CD4-positive, alpha-beta T cell treated with Interleukin-21 for 1 hour (primary cell): ENCODE results near the gene INAFM1.
"Not testable (repeated sequence)": the region's sequence is repeated elsewhere in the genome, so short reads cannot be mapped to it uniquely, and the experiment has no call there.

ENCODE experiments used
- DNase-seq: peaks from one replicate; pipeline ENCODE4 v3.0.0-alpha.2; 2020

Gene INAFM1

DNA sequence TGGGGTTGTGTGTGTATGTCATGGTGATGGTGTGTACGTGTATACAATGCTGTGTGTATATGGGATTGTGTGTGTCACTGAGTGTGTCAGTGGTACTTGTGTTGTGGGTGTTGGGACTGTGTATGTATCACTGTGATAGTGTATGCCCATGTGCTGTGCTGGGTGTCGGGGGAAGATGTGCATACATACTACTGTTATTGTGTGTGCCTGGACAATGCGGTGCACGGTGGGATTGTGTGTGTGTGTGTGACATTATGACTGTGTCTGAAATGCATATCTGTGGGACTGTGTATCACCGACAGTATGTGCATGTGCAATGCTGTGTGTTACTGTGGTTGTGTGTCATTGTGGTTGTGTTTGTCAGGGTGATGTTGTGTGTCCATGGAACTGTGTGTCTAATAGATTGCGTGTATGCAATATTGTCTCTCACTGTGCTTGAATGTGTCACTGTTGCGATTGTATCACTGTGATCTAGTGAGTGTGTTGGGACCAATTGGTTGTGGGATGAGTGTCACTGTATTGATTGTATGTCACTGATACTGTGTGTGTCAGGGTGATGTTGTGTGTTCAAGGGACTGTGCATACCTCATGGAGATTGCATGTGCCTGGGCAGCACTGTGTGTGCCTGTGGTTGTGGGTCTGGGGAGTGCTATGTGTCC is 32.6 kb upstream of the INAFM1 start:
- no peak for DNase-seq

DNA sequence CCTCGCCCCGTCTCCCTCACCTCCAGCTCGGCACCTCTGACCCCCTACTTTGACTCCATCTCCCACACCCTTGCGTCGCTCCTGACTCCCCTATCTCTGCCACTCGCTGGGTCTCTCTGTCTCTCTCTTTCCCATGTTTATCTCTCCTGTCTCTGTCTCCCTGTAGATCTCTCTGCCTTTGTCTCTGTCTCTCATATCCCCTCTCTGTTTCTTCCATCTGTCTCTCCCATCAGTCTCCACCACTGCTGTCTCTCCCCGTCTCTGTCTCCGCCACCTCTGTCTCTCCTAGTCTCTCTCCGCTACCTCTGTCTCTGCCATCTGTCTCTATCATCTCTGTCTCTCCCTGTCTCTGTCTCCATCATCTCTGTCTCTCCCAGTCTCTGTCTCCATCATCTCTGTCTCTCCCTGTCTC is 31.3 kb upstream of the INAFM1 start:
- DNase-seq: no peak

DNA sequence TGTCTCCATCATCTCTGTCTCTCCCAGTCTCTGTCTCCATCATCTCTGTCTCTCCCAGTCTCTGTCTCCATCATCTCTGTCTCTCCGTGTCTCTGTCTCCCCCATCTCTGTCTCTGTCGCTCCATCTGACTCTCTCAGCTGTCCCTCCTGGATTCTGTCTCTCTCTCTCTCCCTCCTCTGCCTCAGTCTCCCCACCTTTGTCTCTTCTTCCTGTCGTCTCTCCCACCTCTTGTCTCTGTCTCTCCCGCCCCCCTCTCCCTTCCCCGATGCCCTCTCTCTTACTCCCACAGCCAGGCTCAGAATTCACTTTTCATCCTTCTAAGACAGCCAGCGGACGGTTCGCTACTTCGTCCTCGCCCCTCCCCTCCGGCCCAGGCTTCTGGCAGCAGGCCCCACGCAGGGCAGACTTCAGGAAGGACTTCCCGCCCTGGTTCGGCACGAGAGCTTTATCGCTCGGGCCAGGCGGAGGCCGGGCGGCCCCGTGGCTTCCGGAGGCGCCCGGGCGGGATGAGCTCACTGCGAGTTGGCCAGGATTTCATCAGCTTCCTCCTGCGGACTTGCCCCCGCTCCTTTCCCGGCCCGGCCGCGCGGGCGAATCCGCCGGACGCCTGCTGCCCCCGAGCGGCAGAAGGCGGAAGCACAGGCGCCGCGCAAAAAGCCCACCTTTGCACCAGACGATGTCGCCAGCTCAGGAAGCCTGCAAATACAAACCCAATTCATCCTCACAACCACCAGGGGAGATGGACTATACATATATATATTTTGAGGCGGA is 30.7 kb upstream of the INAFM1 start:
- DNase-seq: peak; percentile 93

DNA sequence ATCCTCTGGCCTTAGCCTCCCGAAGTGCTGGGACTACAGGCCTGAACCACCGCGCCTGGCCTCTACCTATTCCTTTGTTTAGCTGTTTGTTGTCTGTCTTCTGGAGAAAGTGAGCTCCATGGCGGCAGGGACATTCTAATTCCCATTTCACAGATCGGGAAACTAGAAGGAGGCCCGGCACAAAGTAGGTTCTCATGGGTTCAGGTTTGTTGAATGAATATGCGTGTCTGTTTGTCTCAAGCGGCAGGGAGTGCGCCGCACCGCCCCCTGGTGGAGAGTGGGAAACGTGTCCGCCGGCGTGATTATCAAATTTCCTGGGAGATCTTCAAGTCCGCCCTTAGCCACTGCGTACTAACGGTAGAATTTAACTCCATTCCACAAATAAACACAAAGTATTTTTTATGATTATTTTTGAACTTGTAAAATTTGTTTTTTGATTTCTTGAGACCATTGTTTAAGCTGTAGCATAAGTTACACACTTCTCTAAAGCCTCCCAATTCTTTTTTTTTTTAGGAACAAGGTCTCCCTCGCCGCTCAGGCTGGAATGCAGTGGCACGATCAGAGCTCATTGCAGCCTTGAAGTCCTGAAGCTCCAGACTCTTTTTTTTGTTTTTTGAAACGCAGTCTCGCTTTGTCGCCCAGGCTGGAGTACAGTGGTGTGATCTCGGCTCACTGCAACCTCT is 27.2 kb upstream of the INAFM1 start:
- peak; percentile 81 for DNase-seq

DNA sequence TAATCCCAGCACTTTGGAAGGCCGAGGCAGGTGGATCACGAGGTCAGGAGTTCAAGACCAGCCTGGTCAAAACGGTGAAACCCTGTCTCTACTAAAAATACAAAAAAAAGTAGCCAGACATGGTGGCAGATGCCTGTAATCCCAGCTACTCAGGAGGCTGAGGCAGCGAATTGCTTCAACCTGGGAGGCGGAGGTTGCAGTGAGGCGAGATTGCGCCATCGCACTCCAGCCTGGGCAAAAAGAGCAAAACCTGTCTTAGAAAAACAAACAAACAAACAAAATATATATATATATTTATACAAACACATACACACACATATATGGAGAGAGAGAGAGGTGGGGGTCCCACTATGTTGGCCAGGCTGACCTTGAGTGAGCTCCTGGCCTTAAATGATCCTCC is 21.7 kb upstream of the INAFM1 start:
- DNase-seq: not testable (repeated sequence)

DNA sequence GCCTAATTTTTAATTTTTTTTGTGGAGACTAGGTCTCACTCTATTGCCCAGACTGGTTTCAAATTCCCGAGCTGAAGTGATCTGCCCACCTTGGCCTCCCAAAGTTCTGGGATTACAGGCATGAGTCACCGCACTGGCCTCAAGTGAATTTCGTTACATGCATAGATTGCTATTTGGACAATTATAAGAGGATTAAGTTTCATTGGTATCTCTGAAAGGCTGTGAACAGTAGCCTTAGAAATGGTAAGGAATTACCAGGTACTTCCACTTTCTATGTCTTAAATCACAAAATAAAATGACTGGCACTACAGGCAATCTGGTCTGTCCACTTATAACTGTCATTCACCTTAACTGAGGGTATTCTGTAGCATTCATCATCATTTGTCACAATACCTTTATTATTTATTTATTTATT is 21.2 kb upstream of the INAFM1 start:
- no peak for DNase-seq

DNA sequence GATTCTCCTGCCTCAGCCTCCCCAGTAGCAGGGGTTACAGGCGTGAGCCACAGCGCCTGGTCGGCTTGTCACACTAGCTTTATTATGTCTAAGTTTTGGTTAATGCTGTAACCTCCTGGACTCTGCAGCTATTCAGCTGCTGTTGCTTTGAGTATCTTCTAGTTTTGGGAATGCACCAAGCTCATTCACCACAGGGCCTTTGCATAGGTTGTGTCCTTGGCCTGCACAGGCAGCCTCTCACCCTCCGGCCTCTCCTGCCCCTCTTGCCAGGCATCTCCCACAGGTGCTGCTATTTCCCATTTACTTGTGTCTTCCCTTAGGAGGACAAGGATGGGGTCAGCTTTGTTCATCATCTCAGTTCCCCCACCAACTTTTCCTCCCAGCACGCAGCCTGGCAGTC is 20.7 kb upstream of the INAFM1 start:
- no peak for DNase-seq

DNA sequence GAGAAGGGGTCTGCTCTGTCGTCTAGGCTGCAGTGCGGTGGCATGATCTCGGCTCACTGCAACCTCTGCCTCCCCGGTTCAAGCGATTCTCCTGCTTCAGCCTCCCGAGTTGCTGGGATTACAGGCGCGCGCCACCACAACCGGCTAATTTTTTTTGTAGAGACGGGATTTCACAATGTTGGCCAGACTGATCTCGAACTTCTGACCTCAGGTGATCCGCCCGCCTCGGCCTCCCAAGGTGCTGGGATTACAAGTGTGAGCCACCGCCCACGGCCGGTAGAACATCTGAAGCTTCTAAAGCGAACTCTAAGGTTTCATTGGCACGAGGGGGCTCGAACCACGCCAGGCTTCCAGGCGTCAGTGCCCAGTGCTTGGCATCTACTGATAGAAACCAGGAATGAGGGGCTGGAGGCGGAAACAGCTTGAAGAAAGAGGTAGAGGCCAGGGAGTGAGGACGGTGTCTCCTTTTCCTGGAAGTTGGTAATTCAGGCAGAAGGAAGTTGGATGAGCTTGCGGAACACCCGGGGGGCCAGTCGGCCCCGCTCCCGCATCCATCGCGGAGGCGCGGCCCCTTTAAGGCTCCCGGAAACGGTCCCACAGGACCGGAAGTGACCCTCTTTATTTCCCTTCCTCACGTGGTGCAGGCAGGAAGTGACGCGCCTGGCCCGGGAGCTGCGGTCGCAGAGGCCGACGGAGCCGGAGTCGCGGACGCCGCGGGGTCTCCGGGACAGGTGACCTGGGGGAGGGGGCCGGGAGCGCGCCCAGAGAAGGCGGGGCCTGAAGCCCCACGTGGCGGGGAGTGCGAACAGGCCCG is 18.6 kb upstream of the INAFM1 start, which contains the start of gene CCDC9:
Gene CCDC9 (plus strand): TSS at position 647 of the 814 bp plus-strand sequence. CDS start 1,876 bp downstream, outside the sequence.
- DNase-seq: peak; percentile 95

DNA sequence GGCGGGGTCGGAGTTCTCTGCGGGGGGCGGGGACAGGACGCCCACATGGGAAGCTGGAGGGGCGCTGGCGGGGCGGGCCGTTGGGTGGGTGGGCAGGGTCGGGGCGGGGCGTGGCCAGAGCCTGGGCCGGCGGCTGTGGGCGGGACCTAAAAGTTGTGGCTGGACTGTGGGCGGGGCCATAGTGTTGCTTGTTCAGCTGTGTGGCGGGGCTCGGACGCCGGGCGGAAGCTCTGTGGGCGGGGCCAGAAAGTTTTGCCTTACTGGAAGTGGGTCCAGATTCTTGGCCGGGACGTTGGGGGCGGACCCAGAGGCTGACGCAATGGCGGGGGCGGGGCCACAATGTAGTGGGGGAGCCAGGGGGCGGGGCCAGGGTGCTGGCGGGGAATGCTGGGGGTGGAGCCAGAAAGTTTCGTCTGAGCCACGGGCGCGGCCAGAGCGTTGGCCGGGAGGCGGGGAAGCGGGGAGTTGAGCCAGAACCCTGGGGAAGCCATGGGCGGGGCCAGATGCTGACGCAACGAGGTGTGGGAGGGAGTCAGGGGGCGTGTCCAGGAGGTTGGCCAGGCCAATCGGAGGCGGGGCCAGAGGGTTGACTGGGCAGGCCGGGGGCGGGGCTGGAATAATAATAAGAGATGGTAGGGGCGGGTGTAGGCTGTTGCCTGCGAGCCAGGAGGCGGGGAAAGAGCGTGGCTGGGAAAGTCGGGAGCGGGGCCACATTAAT is 17.8 kb upstream of the INAFM1 start:
- peak; percentile 99 for DNase-seq

DNA sequence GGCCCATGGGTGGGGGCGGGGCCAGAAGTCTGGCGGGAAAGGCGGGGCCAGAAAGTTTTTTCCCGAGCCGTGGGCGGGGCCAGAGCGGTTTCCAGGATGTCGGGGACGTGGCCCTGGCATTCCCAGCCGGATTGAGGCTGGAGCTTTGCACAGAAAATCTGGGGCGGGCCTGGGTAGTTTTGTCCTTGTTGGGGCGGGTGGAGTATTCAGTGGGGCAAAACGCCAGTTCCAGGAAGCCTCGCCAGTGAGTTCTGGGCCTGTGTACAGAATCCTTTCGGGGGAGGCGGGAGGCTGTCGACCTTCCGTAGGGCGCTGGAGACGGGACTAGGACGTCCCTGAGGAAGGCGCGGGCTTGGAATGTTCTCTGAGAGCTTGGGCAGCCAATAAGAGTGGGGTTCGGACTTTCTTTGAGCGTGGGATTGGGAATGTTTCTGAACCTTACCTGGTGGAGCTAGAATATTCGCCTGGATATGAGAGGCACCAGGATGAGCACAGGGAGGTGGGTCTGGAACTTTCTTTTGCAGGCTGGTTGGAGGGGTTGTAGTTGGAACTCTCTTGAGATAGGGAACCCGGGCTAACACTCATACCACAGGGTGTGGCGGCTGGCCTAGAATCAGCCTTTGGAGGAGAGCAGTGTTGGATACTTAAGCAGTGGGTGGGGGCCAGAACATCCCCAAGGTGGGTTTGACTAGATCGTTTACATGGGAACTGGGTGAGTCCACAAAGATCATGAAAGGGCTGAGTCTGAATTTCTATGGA is 17.1 kb upstream of the INAFM1 start:
- DNase-seq: no peak

DNA sequence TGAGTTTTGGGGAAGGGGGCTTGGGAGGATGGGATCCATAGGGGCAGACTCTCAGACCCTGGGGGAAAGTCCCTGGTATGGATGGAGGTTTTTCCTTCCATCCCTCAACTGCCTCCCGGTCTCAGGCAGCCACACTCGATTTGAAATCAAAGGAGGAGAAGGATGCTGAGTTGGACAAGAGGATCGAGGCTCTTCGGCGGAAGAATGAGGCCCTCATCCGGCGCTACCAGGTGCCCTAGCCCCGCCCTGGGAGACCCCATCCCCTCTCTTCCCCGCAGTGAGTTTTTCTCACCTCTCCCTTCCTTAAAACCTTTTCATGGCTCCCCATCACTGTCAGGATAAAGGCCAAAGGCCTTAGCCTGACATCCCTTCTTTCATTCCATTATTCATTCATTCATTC is 16.3 kb upstream of the INAFM1 start:
- DNase-seq: no peak

DNA sequence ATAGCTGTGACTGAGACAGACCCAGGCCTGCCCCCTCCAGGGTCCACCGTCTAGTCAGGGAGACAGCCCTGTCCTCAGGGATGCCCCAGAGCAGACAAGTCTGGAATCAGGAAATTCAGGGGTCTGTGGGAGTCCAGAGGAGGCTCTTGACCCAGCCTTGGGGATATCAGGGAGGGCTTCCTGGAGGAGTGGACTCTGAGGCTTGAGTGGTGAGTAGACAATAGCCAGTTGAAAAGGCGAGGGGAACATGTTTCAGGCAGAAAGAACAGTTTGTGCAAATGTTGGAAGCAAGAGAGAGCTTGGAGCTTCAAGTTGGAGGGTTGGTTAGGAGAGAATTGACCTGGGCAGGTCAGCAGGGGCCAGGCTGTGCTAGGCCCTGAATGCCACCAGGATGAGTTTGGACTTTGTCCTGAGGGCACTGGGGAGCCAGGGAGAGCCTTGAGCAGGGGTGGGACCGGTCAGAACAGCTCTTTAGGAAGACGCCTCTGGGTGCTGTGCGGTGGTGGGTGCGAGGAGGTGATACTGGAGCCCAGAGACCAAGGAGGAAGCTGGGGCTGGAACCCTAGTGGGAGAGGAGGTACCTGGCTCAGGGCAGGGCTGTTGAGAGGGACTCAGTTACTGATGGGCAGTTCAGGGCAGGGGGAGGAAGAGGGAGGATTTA is 15.7 kb upstream of the INAFM1 start:
- DNase-seq: no peak

DNA sequence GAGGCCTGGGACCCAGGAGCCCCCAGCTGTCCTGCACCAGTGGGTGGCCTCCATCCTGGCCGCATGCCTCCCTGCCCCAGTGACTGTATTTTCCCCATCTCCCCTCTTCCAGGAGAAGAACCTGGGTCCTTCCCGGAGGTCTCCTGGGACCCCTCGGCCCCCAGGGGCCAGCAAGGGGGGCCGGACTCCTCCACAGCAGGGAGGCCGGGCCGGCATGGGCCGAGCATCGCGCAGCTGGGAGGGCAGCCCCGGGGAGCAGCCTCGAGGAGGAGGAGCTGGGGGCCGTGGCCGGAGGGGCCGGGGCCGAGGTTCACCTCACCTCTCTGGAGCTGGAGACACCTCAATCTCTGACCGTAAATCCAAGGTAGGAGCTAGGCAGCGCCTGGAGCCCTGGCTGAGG is 14.2 kb upstream of the INAFM1 start:
- DNase-seq: no peak

DNA sequence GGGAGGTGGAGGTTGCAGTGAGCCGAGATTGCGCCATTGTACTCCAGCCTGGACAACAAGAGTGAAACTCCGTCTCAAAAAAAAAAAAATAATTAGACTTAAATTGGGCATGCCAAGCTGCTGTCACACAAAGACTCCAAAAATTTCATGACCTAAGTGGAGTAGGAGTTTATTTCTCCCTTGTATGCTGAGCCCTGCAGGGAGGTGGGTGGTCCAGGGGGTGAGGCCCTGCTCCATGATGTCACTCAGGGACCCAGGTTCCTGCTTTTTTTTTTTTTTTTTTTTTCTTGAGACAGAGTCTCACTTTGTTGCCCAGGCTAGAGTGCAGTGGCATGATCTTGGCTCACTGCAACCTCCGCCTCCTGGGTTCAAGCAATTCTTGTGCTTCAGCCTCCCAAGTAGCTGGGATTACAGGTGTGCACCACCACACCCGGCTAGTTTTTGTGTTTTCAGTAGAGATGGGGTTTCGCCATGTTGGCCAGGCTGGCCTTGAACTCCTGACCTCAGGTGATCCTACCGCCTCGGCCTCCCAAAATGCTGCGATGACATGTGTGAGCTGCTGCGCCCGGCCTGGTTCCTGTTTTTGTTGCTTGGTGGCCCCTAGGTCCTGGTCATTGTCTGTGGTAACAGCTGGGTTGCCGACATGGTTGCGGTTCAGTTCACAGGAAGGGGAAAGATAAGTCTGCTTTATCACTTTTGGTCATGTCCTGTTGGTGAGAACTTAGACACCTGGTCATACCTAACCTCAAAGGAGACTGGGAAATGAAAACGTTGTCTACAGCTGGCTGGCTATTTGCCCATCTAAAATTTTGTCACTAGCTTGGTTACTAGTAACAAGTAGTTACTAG is 12.5 kb upstream of the INAFM1 start:
- DNase-seq: not testable (repeated sequence)

DNA sequence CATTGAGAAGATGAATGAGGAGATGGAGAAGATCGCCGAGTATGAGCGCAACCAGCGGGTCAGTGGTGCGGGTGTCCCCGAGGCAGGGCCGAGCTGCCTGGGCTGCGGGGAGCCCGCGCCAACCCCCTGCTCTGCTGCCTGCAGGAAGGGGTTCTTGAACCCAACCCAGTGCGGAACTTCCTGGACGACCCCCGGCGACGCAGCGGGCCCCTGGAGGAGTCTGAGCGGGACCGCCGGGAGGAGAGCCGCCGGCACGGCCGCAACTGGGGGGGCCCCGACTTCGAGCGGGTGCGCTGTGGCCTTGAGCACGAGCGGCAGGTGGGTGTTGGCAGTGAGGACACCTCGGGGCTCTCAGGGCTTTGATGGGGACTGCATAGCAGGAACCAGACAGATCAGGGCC is 10.1 kb upstream of the INAFM1 start:
- no peak for DNase-seq

DNA sequence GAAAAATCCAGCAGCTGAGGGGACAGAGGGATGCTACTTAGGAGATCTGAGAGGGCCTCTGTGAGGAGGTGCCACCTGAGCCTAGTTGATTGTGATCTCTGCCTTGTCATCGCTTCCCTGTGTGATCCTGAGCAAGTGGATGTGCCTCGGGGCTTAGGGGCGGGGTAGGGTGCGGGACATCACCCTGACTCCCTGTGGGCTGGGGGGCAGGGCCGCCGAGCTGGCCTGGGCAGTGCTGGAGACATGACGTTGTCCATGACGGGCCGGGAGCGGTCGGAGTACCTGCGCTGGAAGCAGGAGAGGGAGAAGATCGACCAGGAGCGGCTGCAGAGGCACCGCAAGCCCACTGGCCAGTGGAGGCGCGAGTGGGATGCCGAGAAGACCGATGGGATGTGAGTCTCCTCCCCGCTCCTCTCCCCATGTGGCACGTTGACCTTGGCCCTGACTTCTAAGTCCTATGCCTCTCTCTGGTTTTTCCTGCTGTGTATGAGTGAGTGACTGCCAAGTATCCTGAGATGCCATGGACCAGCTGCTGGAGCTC is 8.2 kb upstream of the INAFM1 start:
- no peak for DNase-seq

DNA sequence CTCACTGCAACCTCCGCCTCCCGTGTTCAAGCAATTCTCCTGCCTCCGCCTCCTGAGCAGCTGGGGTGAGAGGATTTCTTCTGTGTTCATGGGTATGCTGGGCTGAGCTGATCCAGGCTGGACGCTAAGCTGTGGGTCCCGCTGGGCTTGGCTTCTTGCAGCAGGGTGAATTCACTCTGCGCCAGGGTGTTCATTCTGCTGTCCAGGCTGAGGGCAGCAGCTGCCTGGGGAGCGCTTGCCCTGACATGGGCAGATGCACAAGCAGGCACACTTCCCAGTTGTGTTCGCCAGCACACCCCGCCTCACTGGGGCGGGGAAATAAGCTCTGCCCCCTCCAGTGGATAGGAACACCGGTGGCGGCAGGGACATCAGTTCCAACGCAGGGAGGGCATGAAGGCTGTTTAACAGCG is 7.3 kb upstream of the INAFM1 start:
- DNase-seq: no peak

DNA sequence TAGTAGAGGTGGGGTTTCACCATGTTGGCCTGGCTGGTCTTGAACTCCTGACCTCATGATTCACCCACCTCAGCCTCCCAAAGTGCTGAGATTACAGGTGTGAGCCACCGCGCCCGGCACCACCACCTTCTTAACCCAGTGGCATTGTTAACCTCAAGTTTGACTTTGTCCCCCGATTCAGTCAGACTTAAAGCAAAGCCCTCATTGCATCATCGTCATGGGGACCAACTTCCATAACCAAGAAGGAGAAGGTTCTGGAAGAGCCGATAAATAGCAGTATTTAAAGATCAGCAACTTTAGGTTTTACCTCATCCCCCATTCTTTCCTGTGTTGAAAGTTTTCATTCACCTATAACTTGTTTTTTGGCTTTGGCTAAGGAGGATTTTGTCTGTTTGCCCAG is 6.7 kb upstream of the INAFM1 start:
- no peak for DNase-seq

DNA sequence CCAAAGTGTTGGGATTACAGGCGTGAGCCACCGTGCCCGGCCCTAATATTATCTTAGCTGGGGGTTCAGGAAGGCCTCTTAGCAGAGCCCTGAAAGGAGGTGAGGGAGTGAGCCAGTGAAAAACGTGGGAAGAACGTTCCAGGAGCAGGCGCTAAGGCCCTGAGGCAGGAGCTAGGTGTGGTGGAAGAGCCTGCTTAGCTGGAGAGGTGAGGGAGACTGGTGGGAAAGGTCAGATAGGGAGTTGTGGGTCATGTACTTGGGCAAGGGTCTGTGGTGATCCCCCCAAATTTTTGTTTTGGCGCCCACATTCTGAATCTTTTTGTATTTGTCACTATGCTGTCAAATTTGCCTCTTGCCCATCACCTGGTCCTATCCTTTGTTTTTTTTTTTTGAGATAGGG is 5.1 kb upstream of the INAFM1 start:
- DNase-seq: no peak

DNA sequence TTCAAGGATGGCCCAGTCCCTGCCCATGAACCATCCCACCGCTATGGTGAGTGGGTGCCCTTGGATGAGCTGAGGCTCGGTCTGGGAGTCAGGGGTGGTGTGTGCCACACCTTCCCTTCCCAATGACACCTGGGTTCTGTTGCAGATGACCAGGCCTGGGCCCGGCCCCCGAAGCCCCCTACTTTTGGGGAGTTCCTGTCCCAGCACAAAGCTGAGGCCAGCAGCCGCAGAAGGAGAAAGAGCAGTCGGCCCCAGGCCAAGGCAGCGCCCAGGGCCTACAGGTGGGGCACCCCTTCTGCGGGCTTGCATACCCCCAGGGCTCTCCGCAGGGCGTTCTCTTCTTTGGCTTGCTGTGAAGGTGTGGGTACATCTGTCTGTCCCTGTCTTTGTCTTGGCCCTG is 4.3 kb upstream of the INAFM1 start:
- DNase-seq: no peak
